ENCODE data around the gene SLC8A1. TPM values are rescaled to one million over a fixed set of nuclear protein-coding genes. Genes with fewer than 3 reads are reported as not detected.

SLC8A1 gene
- total RNA-seq, 1 donor from 2014 or later = 0.49 TPM

DNA sequence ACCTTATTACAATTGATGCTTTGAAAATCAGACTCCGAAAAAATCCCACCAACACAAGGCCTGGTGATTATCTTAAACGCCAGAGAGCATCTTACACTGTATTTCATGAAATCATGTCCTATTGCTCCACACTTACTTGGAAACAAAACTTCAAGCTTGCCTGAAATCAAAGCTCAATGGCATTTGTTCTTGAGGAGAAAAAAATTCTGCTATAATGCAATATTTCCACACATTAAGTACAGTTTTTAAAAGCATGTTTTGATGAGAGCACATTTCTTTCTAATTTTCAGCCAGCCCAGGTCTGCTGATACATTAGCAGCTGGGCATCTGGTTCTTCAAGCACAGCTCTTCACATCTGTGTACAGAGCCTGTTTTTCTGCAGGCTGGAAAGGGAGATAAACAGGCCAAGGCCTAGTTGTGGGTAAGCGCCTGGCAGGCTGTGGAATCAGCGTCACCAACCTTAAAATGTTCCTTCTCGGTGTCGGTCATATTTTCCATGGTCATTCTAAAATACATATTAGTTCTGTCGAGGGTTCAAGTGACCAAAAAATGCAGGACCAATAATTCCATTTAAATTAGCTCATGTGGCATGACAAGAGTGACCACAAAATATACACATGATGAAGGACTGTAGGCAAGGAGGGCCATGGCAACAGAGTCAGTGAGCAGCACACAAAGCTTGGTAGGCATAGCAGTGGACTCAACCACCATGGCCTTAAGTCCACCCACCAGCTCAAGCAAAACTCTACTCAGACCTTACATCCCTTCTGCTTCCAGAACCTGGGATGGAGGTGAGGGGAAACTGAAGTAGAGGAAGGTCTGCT is 20.9 kb downstream of the SLC8A1 start:
- intact Hi-C loops (cut with micrococcal nuclease) = no loop called here

DNA sequence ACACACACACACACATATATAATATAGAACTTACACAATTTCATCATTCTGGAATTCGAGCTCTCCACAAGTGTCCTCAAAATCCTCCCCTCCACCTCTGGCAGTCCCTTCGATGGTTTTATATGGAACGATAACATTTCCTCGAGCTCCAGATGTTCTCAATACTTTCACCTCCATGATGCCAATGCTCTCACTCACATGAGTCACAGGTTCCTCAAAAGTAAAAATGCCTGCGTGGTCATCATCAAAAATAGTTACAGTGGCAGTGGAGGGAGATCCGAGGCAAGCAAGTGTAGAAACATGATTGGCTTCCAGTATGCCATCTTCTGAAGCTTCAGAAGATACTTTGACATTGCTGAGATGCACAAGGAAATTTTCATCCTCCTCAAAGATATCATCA is 23.5 kb downstream of the SLC8A1 start:
- intact Hi-C loops (cut with micrococcal nuclease) = no loop called here

DNA sequence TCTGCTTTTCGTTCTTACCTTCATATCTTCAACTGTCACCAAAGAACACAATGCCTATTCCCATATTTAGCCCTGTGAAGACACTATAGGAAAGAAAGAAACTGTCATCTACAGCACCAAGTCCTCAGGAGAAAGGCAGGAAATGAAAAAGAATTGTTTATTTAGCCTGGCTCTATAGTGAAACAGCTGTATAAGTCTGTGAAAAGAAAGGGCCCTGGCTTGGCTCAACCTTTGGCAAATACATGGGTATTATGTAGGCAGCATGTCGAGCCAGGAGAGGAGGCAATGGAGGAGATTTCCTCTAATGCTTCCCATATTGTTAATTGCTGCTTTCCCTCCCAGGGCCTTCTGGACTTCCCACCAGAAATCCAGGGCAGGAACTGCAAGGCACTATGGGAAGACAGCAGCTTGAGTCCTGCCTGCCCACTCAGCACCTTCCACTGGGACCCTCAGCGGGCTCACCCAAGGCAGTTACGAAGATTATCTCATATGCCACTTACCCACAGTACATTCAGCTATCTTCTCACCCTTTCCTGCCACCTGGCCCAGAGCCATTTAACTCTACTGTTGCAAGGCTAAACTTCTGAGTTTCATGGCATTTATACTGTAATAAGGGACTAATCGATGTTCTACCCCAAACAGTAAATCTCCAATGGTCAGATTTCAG is 30.1 kb downstream of the SLC8A1 start:
- intact Hi-C loops (cut with micrococcal nuclease) = no loop called here

DNA sequence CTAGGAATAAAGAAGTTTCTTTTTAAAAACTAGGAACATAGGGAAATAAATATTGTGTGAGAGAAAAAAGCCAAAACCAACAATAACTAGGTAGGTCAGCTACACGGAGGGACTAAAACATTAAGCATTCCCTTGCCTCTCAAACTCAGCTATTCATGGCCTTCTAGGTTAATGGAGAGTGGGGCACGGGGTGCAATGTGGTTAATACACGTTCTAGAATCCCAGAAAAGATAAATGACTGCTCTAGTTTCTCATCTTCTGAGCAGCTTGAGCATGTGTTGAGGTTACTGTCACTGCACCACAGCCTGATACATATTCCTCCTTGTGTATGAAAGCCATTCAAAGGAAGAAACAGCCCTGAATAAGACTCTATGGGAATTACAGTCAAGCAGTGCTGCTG is 31.4 kb downstream of the SLC8A1 start:
- intact Hi-C loops (cut with micrococcal nuclease) = no loop called here

DNA sequence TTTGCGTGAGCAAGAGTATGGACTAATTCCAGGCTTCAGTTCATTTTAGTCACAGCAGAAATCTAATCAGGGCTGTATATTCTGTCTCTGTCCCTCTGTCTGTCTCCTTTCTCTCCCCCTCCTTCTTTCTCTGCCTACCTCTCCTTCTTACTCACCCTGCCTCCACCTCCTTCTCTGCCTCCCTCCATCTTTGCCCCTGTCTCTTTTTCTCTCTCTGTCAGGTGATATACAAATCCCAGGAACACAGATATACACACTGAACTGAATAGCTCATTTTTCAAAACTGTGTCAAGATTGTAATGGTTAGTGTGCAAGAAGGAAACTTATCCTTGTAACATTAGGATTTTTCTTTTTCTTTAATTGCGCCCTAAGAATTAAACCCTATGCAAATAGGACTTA is 32.5 kb downstream of the SLC8A1 start:
- intact Hi-C loops (cut with micrococcal nuclease) = no loop called here

DNA sequence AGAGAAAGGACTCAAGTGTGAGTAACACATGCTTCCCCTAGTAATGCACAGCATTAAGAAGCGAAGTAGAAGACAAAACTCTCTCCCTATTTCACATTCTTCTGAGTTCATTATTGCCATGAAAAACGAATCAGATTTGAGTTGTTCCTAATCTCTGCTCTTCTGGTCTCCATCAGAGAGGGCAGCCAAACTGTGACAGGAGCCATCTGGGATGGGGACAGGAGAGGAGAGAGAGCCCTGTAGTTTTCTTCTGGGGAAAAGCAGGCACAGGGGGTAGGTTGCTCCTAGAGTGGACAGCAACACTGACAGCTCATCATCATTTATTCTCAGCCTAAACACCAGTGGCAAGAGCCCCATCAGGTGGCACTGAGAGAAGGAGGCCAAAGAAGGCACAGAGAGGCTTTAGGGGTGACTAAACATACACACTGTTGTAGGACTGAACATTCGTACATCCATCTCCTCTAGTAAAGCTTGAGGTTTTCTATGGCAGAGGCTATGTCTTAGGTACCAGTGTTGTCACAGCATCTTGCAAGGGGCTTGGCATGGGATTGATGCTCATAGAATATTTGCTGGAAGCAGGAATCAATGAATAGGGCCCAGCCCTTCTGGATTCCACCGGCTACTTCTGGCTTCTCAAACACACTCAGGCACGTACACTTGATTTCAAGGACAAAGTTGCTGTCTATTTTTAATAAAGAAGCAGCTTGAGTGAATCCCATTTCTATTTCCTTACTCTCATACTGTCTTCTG is 33.1 kb downstream of the SLC8A1 start:
- intact Hi-C loops (cut with micrococcal nuclease) = no loop called here

DNA sequence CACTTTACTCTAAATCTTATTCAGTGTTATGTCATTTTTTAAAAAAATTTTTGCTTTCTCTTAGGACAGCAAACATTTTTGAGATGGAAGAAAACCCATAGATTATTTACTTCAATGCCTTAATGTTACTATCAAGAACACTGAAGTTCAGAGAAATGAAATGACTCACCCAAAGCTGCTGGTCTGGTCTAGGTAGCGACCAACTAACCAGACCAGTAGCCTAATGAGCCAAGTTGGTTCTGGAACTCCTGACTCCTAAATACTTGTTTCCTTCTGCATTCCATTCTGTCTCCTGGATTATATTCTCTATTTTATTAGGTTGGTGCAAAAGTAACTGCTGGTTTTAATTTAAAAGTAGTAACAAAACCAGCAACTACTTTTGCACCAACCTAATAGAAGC is 35.4 kb downstream of the SLC8A1 start:
- intact Hi-C loops (cut with micrococcal nuclease) = no loop called here

DNA sequence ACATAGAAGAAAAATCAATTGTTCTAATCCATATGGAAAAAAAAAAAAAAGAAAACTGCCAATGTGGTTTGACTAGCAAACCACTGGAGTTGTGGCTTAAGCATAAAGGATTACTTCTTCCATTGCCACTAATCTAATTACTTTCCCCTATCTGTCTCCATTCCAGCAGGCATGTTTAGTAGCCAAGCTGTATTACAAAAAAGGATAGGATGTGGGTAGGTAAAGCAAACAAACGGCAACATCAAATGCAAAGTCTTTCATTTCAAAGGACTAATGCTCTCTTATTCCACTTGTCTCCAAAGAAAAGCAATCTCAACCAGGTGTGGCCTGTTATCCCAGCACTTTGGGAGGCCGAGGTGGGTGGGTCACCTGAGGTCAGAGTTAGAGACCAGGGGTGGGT is 36.5 kb downstream of the SLC8A1 start:
- intact Hi-C loops (cut with micrococcal nuclease) = no loop called here

DNA sequence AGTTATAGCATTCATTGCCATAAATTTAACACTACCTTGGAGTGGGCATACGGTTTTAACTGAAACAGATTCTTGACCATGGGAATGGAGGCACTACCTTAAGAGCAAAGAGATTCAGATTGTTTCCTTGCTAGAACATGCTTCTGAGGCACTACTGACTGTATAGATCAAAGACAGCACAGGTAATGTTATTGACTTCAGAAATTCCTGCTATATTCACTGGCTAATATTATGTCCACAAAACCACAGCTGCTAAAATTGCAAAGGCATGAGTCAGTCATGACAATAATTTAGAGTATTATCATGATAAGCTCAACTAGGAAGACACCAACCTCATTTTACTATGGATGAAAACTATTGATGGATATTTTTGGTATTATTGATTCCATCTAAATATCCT is 39.4 kb downstream of the SLC8A1 start:
- intact Hi-C loops (cut with micrococcal nuclease) = no loop called here

DNA sequence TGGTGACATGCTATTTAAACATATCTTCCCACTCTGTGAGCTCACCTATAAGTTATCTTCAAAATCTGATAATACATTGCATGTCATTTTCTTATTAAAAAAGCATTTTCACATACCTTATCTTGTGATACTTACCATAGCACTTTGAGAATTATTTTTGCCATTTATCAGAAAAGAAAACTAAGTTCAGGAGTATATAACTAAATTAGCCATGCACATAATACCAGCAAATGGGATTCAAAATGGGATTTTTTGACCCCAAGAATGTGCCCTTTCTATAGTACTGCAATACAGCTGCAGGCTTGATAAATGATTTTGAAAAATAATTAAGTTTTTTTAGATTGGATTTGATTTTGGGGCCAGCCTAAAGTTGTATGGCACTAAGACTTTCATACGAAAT is 41.2 kb downstream of the SLC8A1 start:
- intact Hi-C loops (cut with micrococcal nuclease) = no loop called here

DNA sequence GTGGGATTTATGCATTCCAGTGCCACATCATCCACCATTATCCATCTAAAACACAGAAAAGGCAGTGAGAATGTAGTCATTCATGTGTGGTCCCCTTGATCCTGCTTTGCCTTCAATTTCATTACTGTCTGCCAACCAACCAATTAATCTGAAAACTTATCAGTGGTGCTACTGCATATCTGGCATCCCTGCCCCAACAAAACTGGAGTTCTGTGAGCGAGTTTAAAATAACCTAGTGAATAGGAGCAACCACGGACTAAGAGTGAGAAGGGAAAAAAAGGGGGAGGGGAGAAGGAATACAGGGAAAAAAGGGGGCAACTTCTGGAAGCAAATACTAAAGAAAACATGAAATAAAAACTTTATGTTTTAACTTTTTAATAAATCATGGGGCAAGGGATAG is 42.2 kb downstream of the SLC8A1 start:
- intact Hi-C loops (cut with micrococcal nuclease) = no loop called here

DNA sequence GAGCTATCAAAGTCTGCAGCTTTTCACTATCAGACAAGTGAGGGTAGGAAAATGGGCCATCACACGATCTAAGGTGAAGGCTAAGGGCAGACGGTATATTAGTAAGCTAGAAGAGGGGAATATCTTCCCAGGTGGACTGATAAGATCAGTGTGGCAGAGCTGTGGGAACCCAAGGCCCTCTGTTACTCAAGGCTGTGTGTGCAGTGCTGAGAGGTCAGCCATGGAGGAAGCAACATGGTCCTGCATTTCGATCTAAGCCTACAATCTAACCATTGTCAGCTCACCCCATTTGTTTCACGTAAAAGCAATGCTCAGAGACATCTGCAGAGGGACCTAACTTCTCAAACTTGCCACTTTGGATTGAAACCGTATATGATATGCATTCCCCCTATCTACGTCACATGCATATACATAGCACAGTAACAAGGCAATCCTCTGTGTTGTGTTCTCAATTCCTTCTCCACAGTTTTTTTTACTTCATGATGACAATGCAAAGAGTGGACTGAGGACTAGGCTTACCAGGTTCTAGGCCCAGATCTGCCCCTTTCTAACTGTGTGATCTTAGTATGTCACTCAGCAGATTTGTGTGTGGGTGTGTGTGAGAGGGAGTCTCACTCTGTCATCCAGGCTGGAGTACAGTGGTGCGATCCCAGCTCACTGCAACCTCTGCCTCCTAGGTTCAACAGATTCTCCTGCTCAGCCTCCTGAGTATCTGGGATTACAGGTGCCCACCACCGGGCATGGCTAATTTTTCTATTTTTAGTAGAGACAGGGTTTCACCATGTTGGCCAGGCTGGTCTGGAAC is 45.2 kb downstream of the SLC8A1 start:
- intact Hi-C loops (cut with micrococcal nuclease) = no loop called here

DNA sequence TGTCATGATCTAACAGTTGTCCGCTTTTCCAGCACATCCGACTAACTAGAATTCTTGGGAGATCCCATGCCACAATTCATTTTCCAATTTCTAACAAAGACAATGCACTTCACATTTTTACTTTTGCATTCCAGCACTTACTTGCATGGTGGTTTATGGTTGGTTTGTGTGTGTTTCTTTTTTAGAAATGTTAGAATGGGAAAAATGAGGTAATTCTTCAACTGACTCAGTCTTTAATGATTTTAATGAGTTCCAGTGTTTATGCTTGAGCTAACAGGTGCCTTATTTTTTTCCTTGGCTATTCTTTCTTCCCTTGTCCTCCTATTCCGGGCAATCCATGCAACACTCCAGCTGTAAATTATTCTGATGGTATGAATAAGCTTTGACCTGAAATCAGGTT is 46.4 kb downstream of the SLC8A1 start:
- intact Hi-C loops (cut with micrococcal nuclease) = no loop called here

DNA sequence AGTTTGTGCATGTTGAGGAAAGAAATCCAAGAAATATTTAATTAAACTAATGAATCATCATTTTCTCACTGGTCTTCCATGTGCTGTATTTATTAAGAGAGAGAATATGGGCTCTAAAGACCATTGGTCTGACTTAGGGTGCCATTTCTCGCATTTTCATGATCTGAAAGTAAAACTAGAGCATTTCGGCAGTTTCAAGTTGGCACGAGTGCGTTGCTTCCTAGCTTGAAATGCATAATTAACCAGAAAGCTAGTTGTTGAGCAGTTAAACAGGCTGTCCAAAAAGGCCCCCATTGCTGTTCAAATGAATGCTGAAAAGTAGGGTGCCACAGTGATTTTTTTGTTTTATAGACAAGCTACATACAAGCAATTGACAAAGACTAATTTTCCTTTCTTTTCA is 47.4 kb downstream of the SLC8A1 start:
- intact Hi-C loops (cut with micrococcal nuclease) = no loop called here

DNA sequence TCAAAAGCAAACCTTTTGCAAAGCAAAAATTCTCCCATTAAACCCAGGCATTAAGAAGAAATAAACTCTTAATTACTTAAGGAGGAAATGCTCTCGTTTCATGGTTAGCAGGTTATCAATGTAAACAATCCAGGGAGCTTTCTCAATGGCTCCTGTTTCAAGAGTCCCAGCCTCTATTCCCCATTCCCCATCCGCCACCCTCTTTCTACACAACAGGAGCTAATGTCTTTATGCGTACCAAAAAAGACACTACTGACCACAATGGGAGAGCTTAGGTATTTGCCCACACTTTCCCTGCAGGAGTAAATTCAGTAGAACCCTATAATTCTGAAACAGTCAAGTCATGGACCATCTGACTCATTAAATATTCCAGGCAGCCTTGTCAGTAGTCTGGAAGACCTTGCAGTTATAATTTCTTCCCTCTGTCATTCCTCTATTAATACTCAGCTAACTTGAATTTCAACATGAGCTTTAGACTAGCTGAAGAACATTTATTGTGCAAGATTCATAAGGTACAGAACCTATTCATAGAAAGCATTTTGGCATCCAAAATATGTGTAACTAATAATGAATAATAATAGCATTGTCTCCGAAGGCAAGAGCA is 48.6 kb downstream of the SLC8A1 start:
- intact Hi-C loops (cut with micrococcal nuclease) = no loop called here

DNA sequence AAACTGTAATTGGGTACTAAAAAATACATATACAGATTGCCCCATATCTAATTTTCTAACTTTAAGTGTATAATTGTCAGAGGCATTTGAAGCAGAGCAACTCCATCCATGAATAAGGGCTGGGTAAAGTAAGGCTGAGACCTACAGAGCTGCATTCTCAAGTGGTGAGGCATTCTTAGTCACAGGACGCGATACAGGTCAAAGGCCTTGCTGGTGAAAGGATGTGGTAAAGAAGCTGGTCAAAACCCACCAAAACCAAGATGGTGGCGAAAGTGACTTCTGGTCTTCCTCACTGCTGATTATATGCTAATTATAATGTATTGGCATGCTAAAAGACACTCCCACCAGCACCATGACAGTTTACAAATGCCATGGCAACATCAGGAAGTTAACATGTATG is 50.0 kb downstream of the SLC8A1 start:
- intact Hi-C loops (cut with micrococcal nuclease) = no loop called here

DNA sequence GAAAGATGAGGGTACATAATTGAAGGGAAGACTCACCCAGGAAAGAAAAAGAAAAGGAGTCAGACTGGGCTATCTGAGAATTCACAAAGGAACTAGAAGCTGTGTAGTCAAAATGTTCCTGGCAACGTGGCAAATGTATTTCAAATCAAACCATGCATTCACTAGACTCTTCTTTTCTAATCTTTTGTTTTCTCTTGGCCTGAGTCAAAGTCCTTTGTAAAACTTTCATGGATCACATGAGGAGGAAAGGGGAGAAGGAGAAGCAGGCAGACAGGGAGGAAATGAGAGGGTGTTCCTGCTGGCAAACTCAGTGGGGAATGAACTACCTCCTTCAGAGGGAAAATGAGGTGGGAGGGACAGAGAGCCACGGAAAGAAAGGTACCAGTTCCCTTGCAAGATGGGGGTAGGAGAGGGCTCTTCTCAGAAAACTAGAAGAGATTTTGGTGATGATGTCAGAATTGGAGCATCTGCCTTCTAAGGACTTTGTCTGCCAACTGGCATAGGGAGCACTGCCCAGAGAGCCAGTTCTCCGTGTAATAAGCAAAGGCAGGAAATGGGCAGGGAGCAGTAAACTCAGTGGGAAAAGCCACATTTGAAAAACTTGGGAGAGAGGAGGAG is 51.4 kb downstream of the SLC8A1 start:
- intact Hi-C loops (cut with micrococcal nuclease) = no loop called here

DNA sequence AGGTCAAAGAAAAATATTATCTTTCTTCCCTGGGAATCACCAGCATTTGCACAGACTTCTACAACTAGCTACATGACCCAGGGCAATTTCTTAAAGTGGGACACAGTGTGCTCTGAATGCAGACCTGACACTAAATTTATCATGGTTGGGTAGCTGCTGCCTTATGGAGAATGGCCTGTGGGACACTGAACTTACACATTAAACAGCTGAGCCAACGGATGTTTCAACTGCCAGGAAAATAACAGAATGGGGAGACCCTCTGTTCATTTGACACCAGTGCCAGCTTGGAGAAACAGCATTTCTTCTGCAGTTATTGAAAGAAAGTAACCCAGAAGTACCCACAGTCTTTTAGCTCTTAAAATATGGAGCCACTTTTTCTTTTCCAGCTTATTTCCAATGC is 54.1 kb downstream of the SLC8A1 start:
- intact Hi-C loops (cut with micrococcal nuclease) = no loop called here

DNA sequence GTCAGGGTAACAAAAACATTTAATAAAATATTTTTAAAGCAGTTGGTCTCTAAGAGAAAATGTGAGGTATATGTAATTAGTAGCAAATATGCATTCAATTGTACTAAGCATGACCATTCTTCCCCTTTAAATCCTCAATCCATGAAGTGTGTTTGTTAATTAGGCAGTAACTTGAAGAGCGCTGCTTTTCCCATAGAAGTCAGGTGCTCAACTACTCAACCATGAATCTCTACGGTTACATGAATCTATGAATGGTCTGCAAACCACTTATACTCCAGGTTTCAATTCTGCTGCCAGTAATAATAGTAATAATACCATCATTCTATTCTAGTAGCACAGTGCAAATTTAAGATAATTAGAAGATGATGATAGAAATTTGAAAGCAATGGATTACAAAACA is 55.8 kb downstream of the SLC8A1 start:
- intact Hi-C loops (cut with micrococcal nuclease) = no loop called here

DNA sequence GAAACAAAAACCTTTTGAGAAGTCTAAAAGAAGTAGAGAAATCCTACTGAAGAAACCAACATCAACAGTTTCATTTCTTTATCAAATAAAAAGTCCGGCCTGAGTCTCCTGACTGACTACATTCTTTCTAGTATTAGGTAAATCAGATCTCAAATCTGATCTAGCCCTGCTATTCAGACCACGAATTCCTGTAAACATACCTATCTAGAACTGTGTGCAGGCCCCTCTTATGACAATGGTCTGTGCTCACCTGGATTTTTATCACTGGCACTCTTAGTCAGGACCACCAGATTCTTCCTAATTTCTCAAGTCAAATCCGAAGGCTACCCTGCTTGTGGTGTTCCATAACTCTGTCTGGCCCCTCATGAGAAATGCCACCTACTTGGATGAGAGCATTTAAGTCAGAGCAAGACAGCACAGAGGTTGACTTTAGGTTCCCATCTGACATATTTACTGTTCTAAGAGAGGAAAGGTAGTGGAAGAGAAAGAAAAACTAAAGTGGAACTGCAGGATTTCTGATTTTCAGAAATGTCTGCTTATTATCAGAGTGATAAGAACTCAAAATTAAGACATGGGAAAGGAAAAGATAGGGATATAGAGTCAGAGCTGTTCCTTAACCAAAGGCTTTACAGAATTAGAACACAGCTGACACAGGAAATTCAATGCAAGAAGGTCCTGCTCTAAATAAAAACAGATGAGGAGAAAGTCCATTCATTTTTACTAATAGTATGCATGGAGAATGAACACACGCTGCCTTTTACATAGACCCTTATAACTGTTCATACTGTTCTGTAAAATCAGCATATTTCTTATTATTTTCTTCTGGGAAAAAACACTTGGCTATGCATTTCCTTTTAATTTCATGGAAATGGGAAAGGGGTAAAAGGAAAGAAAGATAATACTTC is 56.5 kb downstream of the SLC8A1 start:
- intact Hi-C loops (cut with micrococcal nuclease) = no loop called here

Measured in T-helper 1 cell treated with Interleukin-12 subunit alpha and Interleukin-12 subunit beta and Interleukin-4 antibody, amounts not matched to agents 30 ng/mL and 1 ng/mL, for 36 hours (primary cell).